Glutamatergic neuron (in vitro differentiated cells): ENCODE results near the gene ARFGAP3. TPM values are rescaled to one million over a fixed set of nuclear protein-coding genes. Genes with fewer than 3 reads are reported as not detected.

Experiments used
- DNase-seq: peaks from one replicate; pipeline ENCODE4 v3.0.0; 2022
- H3K27ac Mint-ChIP-seq: one replicate; pipeline ENCODE4 v1.8.0; 2020; ENCODE audit warnings: mild to moderate bottlenecking, mixed read lengths, inconsistent platforms; ENCODE audit not compliant: unreplicated experiment
- H3K27me3 Mint-ChIP-seq: one replicate; pipeline ENCODE4 v1.8.0; 2020; ENCODE audit warnings: mild to moderate bottlenecking, moderate library complexity, mixed read lengths, inconsistent platforms; ENCODE audit not compliant: unreplicated experiment
- H3K36me3 Mint-ChIP-seq: one replicate; pipeline ENCODE4 v1.8.0; 2020; ENCODE audit warnings: mild to moderate bottlenecking, mixed read lengths, inconsistent platforms; ENCODE audit not compliant: unreplicated experiment
- H3K4me1 Mint-ChIP-seq: one replicate; pipeline ENCODE4 v1.8.0; 2020; ENCODE audit warnings: mild to moderate bottlenecking, low read depth, mixed read lengths, inconsistent platforms; ENCODE audit not compliant: unreplicated experiment
- H3K4me3 Mint-ChIP-seq: one replicate; pipeline ENCODE4 v1.8.0; 2020; ENCODE audit warnings: mild to moderate bottlenecking, mixed read lengths, inconsistent platforms; ENCODE audit not compliant: unreplicated experiment
- H3K9me3 Mint-ChIP-seq: one replicate; pipeline ENCODE4 v1.8.0; 2020; ENCODE audit warnings: mild to moderate bottlenecking, moderate library complexity, mixed read lengths, inconsistent platforms; ENCODE audit not compliant: unreplicated experiment
- total RNA-seq: library from RNA; stranded (reverse); fragmentation: NEBNext Ultra II Directional; extraction: Animal tissue kit (Norgen Biotek cat#: 25700); gene quantifications from one replicate; pipeline ENCODE4 v1.2.1, GENCODE V29; 2021; ENCODE audit not compliant: unreplicated experiment
- TF ChIP-seq, protein P1 (sequence below): fragments of 200-600 bp; sonication (generic); IDR thresholded peaks from one replicate; pipeline ENCODE4 v1.5.0; 2021; ENCODE audit not compliant: partially characterized antibody, unreplicated experiment

ARFGAP3 gene
- total RNA-seq, 1 donor from 2014 or later, result 18.4 TPM

- H3K27me3 Mint-ChIP-seq, result peaks cover 2% of the 10 kb centered on the region
- peaks cover 5% of the 10 kb centered on the region for H3K36me3 Mint-ChIP-seq
- no peak overlapping the region for H3K4me3 Mint-ChIP-seq
- H3K9me3 Mint-ChIP-seq, result peaks cover 4% of the 10 kb centered on the region
- H3K27ac Mint-ChIP-seq, result no peak overlapping the region
- H3K4me1 Mint-ChIP-seq, result peaks cover 3% of the 10 kb centered on the region
- no peak for DNase-seq
- TF ChIP-seq, protein P1, sequence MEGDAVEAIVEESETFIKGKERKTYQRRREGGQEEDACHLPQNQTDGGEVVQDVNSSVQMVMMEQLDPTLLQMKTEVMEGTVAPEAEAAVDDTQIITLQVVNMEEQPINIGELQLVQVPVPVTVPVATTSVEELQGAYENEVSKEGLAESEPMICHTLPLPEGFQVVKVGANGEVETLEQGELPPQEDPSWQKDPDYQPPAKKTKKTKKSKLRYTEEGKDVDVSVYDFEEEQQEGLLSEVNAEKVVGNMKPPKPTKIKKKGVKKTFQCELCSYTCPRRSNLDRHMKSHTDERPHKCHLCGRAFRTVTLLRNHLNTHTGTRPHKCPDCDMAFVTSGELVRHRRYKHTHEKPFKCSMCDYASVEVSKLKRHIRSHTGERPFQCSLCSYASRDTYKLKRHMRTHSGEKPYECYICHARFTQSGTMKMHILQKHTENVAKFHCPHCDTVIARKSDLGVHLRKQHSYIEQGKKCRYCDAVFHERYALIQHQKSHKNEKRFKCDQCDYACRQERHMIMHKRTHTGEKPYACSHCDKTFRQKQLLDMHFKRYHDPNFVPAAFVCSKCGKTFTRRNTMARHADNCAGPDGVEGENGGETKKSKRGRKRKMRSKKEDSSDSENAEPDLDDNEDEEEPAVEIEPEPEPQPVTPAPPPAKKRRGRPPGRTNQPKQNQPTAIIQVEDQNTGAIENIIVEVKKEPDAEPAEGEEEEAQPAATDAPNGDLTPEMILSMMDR, result no peak
These were observed 27.7 kb upstream of the ARFGAP3 start for GRCh38 chr22:42884616-42885375.

GRCh38 chr22:42883970-42884369 lies 26.9 kb upstream of the ARFGAP3 start:
- peaks cover 4% of the 10 kb centered on the region for H3K9me3 Mint-ChIP-seq
- H3K4me3 Mint-ChIP-seq, result no peak overlapping the region
- DNase-seq, result no peak
- no peaks in the 10 kb centered on the region for H3K4me1 Mint-ChIP-seq
- H3K27me3 Mint-ChIP-seq, result peaks cover 2% of the 10 kb centered on the region
- H3K27ac Mint-ChIP-seq, result no peak overlapping the region
- no peaks in the 10 kb centered on the region for H3K36me3 Mint-ChIP-seq
- TF ChIP-seq, protein P1, result no peak

DNA sequence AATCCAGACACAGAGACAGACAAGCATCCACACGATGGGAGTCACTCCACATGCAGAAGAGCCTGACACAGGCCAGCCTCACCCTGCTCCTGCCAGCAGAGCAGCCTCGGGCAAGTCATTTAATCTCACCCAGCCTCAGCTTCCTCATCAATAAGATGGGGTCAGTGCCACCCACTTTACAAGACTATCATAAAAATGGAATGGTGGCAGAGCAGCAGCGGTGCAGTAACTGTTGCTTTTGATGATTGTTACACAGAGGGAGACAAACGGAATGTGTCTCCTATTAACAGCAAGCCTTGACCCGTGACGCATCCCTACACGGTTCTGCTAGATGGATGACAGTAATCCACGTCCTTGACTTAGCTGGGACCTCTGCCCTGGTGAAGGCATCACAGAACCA lies 26.0 kb upstream of the ARFGAP3 start:
- Mint-ChIP-seq H3K9me3 (peaks cover 4% of the 10 kb centered on the region), H3K36me3 (no peaks in the 10 kb centered on the region), H3K4me1 (no peaks in the 10 kb centered on the region), H3K4me3 (no peak overlapping the region), H3K27me3 (peaks cover 2% of the 10 kb centered on the region), H3K27ac (no peak overlapping the region)
- TF ChIP-seq, protein P1, result no peak
- no peak for DNase-seq

GRCh38 chr22:42881982-42882656 lies 25.0 kb upstream of the ARFGAP3 start:
- DNase-seq, result no peak

More at GRCh38 chr22:42881982-42882656, 25.0 kb upstream of the ARFGAP3 start:
- Mint-ChIP-seq H3K27ac (no peak overlapping the region), H3K4me3 (no peak overlapping the region), H3K27me3 (no peaks in the 10 kb centered on the region), H3K9me3 (peaks cover 4% of the 10 kb centered on the region), H3K4me1 (no peaks in the 10 kb centered on the region), H3K36me3 (no peaks in the 10 kb centered on the region)
- TF ChIP-seq, protein P1, result no peak
